ENCODE data around the gene CNTNAP1. TPM values are rescaled to one million over a fixed set of nuclear protein-coding genes. Genes with fewer than 3 reads are reported as not detected.

Gene CNTNAP1
- total and polyA plus RNA-seq, 9 of the 15 experiments (the other 6 are each of a cell fraction or from before 2014, with no cell fraction given), result 0.10 to 1.8 (median 0.62) TPM

- TF ChIP-seq MTA1 (IDR thresholded peaks at IDR 0.05; ENCODE audit: borderline replicate concordance) (peak; percentile 96), KLF10 (CRISPR knock-in tag; IDR thresholded peaks at IDR 0.05) (no peak), ZNF695 (CRISPR knock-in tag; IDR thresholded peaks at IDR 0.05) (no peak), ZNF184 (CRISPR knock-in tag; IDR thresholded peaks at IDR 0.05) (no peak), SMAD2 (IDR thresholded peaks at IDR 0.05; ENCODE audit: low read depth, low read length) (no peak), TAF9B (IDR thresholded peaks at IDR 0.05; ENCODE audit: partially characterized antibody) (peak; percentile 87), ZNF445 (CRISPR knock-in tag; IDR thresholded peaks at IDR 0.05; ENCODE audit: low read depth) (peak; percentile 24; the same call in 1 of the 2 replicates), ETV1 (tag; conservative IDR thresholded peaks at IDR 0.05; ENCODE audit: low read depth) (peak; percentile 77), ZNF431 (CRISPR knock-in tag; IDR thresholded peaks at IDR 0.05) (no peak), LCOR (CRISPR knock-in tag; IDR thresholded peaks at IDR 0.05) (0 out of 2 replicates have a peak, but pooled peaks have one; percentile 76), ZNF780A (CRISPR knock-in tag; IDR thresholded peaks at IDR 0.05) (no peak), BRF2 (IDR thresholded peaks at IDR 0.05; ENCODE audit: borderline replicate concordance, insufficient read depth, insufficient read length) (no peak), NEUROD1 (IDR thresholded peaks at IDR 0.05; ENCODE audit: borderline replicate concordance, low read depth, low read length, partially characterized antibody) (peak; percentile 97), TEAD2 (tag; IDR thresholded peaks at IDR 0.05) (no peak), TEAD4 (IDR thresholded peaks at IDR 0.05; ENCODE audit: low read length) (peak; percentile 100), TEAD4 (CRISPR knock-in tag; IDR thresholded peaks at IDR 0.05; ENCODE audit: borderline replicate concordance) (no peak), ZNF41 (CRISPR knock-in tag; conservative IDR thresholded peaks at IDR 0.05) (peak; percentile 70; the same call in 1 of the 2 replicates), PRMT5 (CRISPR knock-in tag; IDR thresholded peaks at IDR 0.05) (no peak), NONO (IDR thresholded peaks at IDR 0.05; ENCODE audit: low read depth in 2 of 2, low read length in 1 of 2) (peak in 1 of 2 experiments; percentile 96; a peak in 2 of 4 replicates), MNT (conservative IDR thresholded peaks at IDR 0.05) (peak; percentile 70 to 91), SMARCA4 (IDR thresholded peaks at IDR 0.05) (peak; percentile 100)
- TF ChIP-seq, protein P1, sequence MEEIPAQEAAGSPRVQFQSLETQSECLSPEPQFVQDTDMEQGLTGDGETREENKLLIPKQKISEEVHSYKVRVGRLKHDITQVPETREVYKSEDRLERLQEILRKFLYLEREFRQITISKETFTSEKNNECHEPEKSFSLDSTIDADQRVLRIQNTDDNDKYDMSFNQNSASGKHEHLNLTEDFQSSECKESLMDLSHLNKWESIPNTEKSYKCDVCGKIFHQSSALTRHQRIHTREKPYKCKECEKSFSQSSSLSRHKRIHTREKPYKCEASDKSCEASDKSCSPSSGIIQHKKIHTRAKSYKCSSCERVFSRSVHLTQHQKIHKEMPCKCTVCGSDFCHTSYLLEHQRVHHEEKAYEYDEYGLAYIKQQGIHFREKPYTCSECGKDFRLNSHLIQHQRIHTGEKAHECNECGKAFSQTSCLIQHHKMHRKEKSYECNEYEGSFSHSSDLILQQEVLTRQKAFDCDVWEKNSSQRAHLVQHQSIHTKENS (CRISPR knock-in tag; IDR thresholded peaks at IDR 0.05), result no peak
- TF ChIP-seq, protein P2, sequence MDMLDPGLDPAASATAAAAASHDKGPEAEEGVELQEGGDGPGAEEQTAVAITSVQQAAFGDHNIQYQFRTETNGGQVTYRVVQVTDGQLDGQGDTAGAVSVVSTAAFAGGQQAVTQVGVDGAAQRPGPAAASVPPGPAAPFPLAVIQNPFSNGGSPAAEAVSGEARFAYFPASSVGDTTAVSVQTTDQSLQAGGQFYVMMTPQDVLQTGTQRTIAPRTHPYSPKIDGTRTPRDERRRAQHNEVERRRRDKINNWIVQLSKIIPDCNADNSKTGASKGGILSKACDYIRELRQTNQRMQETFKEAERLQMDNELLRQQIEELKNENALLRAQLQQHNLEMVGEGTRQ (CRISPR knock-in tag; IDR thresholded peaks at IDR 0.05), result no peak
- TF ChIP-seq, protein P3, sequence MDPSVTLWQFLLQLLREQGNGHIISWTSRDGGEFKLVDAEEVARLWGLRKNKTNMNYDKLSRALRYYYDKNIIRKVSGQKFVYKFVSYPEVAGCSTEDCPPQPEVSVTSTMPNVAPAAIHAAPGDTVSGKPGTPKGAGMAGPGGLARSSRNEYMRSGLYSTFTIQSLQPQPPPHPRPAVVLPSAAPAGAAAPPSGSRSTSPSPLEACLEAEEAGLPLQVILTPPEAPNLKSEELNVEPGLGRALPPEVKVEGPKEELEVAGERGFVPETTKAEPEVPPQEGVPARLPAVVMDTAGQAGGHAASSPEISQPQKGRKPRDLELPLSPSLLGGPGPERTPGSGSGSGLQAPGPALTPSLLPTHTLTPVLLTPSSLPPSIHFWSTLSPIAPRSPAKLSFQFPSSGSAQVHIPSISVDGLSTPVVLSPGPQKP (CRISPR knock-in tag; IDR thresholded peaks at IDR 0.05), result no peak
Observed at GRCh38 chr17:42698736-42699414, 16.5 kb downstream of the CNTNAP1 start (continued).

Measured in K562 (cell line).